HepG2 (cell line): ENCODE measurements around the gene PBX4. TPM values are rescaled to one million over a fixed set of nuclear protein-coding genes. Genes with fewer than 3 reads are reported as not detected.
A peak's percentile ranks its signal among the peaks of the same experiment; 100 is the strongest.

ENCODE experiments used
- AFF4 ChIP-seq: sonication (generic); formaldehyde crosslinking; IDR thresholded peaks from 2 replicates; pipeline ENCODE4 v1.4.0; 2020; ENCODE audit warnings: missing genetic modification reagents
- CHD4 ChIP-seq: fragments of 200-600 bp; sonication (generic); IDR thresholded peaks from 2 replicates; pipeline ENCODE4 v1.7.0; 2017; ENCODE audit warnings: mild to moderate bottlenecking, low read length, borderline replicate concordance
- CTCF ChIP-seq: sonication (generic); formaldehyde crosslinking; IDR thresholded peaks from 2 replicates; pipeline ENCODE4 v1.5.0; 2020; ENCODE audit warnings: mild to moderate bottlenecking, missing genetic modification reagents, moderate library complexity
- ELF1 ChIP-seq: sonication (generic); formaldehyde crosslinking; IDR thresholded peaks from 2 replicates; pipeline ENCODE4 v1.4.0; 2020; ENCODE audit warnings: missing genetic modification reagents
- GATA4 ChIP-seq: sonication (generic); IDR thresholded peaks from 2 replicates; pipeline ENCODE4 v1.6.1; 2016; ENCODE audit warnings: antibody characterized with exemption, low read depth, borderline replicate concordance
- HNRNPL ChIP-seq: fragments of 200-400 bp; formaldehyde crosslinking; IDR thresholded peaks from 2 replicates; pipeline ENCODE4 v1.6.1; 2017; ENCODE audit warnings: mild to moderate bottlenecking, low read depth, low read length
- JUND ChIP-seq: sonication (generic); formaldehyde crosslinking; IDR thresholded peaks from 2 replicates; pipeline ENCODE4 v1.8.0; 2022; ENCODE audit warnings: mild to moderate bottlenecking, missing genetic modification reagents
- KAT8 ChIP-seq: IDR thresholded peaks from 2 replicates; pipeline ENCODE4 v1.6.1; 2016; ENCODE audit warnings: missing genetic modification reagents, missing compliant biosample characterization
- MXD3 ChIP-seq: IDR thresholded peaks from 2 replicates; pipeline ENCODE4 v1.6.1; 2016; ENCODE audit warnings: mild to moderate bottlenecking, missing biosample characterization, missing genetic modification reagents
- NR2F2 ChIP-seq: IDR thresholded peaks from 2 replicates; pipeline ENCODE4 v1.6.1; 2012; ENCODE audit warnings: low read depth, inconsistent platforms, borderline replicate concordance
- RAD21 ChIP-seq: fragments of 450-650 bp; formaldehyde crosslinking; IDR thresholded peaks from 2 replicates; pipeline ENCODE4 v1.5.0; 2020; ENCODE audit warnings: mild to moderate bottlenecking
- SIX4 ChIP-seq: sonication (generic); formaldehyde crosslinking; IDR thresholded peaks from 2 replicates; pipeline ENCODE4 v1.4.0; 2020; ENCODE audit warnings: missing genetic modification reagents
- SP140L ChIP-seq: sonication (generic); formaldehyde crosslinking; IDR thresholded peaks from 2 replicates; pipeline ENCODE4 v1.4.0; 2020; ENCODE audit warnings: missing genetic modification reagents, borderline replicate concordance
- SRSF1 ChIP-seq: fragments of 200-400 bp; formaldehyde crosslinking; optimal IDR thresholded peaks from 2 replicates; pipeline ENCODE3; 2017; ENCODE audit warnings: mild to moderate bottlenecking, low read depth, low read length, moderate library complexity
- WIZ ChIP-seq: sonication (generic); formaldehyde crosslinking; IDR thresholded peaks from 2 replicates; pipeline ENCODE4 v1.5.1; 2020; ENCODE audit warnings: mild to moderate bottlenecking, missing genetic modification reagents
- ZBTB7B ChIP-seq: sonication (generic); formaldehyde crosslinking; IDR thresholded peaks from 2 replicates; pipeline ENCODE4 v1.4.0; 2020; ENCODE audit warnings: missing genetic modification reagents
- ZFP91 ChIP-seq: sonication (generic); formaldehyde crosslinking; IDR thresholded peaks from 2 replicates; pipeline ENCODE4 v1.9.0; 2022; ENCODE audit warnings: missing genetic modification reagents, mild to moderate bottlenecking, borderline replicate concordance
- ZNF17 ChIP-seq: sonication (generic); formaldehyde crosslinking; IDR thresholded peaks from 2 replicates; pipeline ENCODE4 v1.5.0; 2020; ENCODE audit warnings: mild to moderate bottlenecking, missing genetic modification reagents
- ZNF564 ChIP-seq: sonication (generic); formaldehyde crosslinking; IDR thresholded peaks from 2 replicates; pipeline ENCODE4 v1.8.1; 2023; ENCODE audit warnings: mild to moderate bottlenecking, missing genetic modification reagents
- ZNF572 ChIP-seq: sonication (generic); formaldehyde crosslinking; IDR thresholded peaks from 2 replicates; pipeline ENCODE4 v1.5.1; 2020; ENCODE audit warnings: mild to moderate bottlenecking, missing genetic modification reagents
- ZNF639 ChIP-seq: conservative IDR thresholded peaks from 2 replicates; pipeline ENCODE4 v1.6.1; 2018; ENCODE audit warnings: missing genetic modification reagents
- polyA plus RNA-seq, 8 experiments: library from polyadenylated mRNA; depleted of rRNA in 3 of 8; stranded (reverse) in 7 of 8; unstranded in 1 of 8; fragments of >200 nt; fragmentation: Illumina TruSeq in 4 of 8; extraction: Trizol in 4 of 8; gene quantifications; 2 replicates each; pipeline versions ENCODE4 v1.2.1 to v1.2.3, GENCODE V29; 2011 to 2016; ENCODE audit warnings: low read depth in 4 of 8, missing spikeins in 1 of 8, mixed read lengths in 1 of 8; ENCODE audit not compliant: insufficient read depth in 1 of 8
- total RNA-seq, 5 experiments: library from RNA; depleted of rRNA; stranded (reverse); fragments of >200 nt; fragmentation: Illumina TruSeq; extraction: Trizol; gene quantifications; 2 replicates each; pipeline ENCODE4 v1.2.3, GENCODE V29; 2016; ENCODE audit warnings: low read depth in 1 of 5

Gene PBX4
- total and polyA plus RNA-seq, 2 of the 13 experiments (the other 11 are each of a cell fraction or from before 2014, with no cell fraction given): not detected

- 0 out of 2 replicates have a peak, but pooled peaks have one; percentile 5 for TF ChIP-seq ZNF639
- TF ChIP-seq SIX4 (CRISPR knock-in tag): no peak
- no peak for TF ChIP-seq GATA4
- peak; percentile 27; the same call in 1 of the 2 replicates for TF ChIP-seq NR2F2
- TF ChIP-seq WIZ (CRISPR knock-in tag): no peak
- no peak for TF ChIP-seq ZNF17 (CRISPR knock-in tag)
- TF ChIP-seq JUND: no peak
- peak; percentile 79 for TF ChIP-seq RAD21 (CRISPR knock-in tag)
- peak; percentile 29 for TF ChIP-seq SRSF1
- TF ChIP-seq ZFP91 (CRISPR knock-in tag): peak; percentile 47; the same call in 1 of the 2 replicates
- TF ChIP-seq CHD4: peak; percentile 72; the same call in 1 of the 2 replicates
- TF ChIP-seq MXD3 (CRISPR knock-in tag): no peak
- no peak for TF ChIP-seq SP140L (CRISPR knock-in tag)
- 0 out of 2 replicates have a peak, but pooled peaks have one; percentile 65 for TF ChIP-seq ZBTB7B
- TF ChIP-seq AFF4 (CRISPR knock-in tag): no peak
- peak; percentile 48 for TF ChIP-seq ELF1 (CRISPR knock-in tag)
- peak; percentile 90 for TF ChIP-seq HNRNPL
- no peak for TF ChIP-seq ZNF564 (CRISPR knock-in tag)
- TF ChIP-seq KAT8 (CRISPR knock-in tag): no peak; the same call in 1 of the 2 replicates
- peak; percentile 85 for TF ChIP-seq CTCF (CRISPR knock-in tag)
- TF ChIP-seq ZNF572 (CRISPR knock-in tag): no peak
Observed at GRCh38 chr19:19643158-19644053, 24.9 kb upstream of the PBX4 start, which contains the start of gene GMIP (continued).
